HepG2 (cell line): ENCODE data around the gene RNF5. TPM values are rescaled to one million over a fixed set of nuclear protein-coding genes. Genes with fewer than 3 reads are reported as not detected.

ENCODE experiments used
- CAMTA2 ChIP-seq: sonication (generic); formaldehyde crosslinking; IDR thresholded peaks from 2 replicates; pipeline ENCODE4 v1.4.0; 2020; ENCODE audit warnings: mild to moderate bottlenecking, missing genetic modification reagents, borderline replicate concordance
- MTA1 ChIP-seq: sonication (generic); formaldehyde crosslinking; IDR thresholded peaks from 2 replicates; pipeline ENCODE4 v1.4.0; 2020; ENCODE audit warnings: missing genetic modification reagents, mild to moderate bottlenecking, borderline replicate concordance
- MZF1 ChIP-seq: sonication (generic); formaldehyde crosslinking; IDR thresholded peaks from 2 replicates; pipeline ENCODE4 v1.8.1; 2023; ENCODE audit warnings: mild to moderate bottlenecking, missing genetic modification reagents, borderline replicate concordance
- RFX5 ChIP-seq: IDR thresholded peaks from 2 replicates; pipeline ENCODE4 v1.6.1; 2011; ENCODE audit warnings: low read depth, low read length, improper control_type of control experiment
- ZBTB38 ChIP-seq: sonication (generic); formaldehyde crosslinking; IDR thresholded peaks from 2 replicates; pipeline ENCODE4 v1.5.1; 2020; ENCODE audit warnings: mild to moderate bottlenecking, missing genetic modification reagents
- ZNF230 ChIP-seq: sonication (generic); formaldehyde crosslinking; IDR thresholded peaks from 2 replicates; pipeline ENCODE4 v1.4.0; 2020; ENCODE audit warnings: mild to moderate bottlenecking, missing genetic modification reagents
- ZNF367 ChIP-seq: sonication (generic); formaldehyde crosslinking; IDR thresholded peaks from 2 replicates; pipeline ENCODE4 v1.4.0; 2020; ENCODE audit warnings: missing genetic modification reagents, borderline replicate concordance
- ZNF556 ChIP-seq: sonication (generic); formaldehyde crosslinking; IDR thresholded peaks from 2 replicates; pipeline ENCODE4 v1.4.0; 2020; ENCODE audit warnings: mild to moderate bottlenecking, missing genetic modification reagents, borderline replicate concordance
- ZNF883 ChIP-seq: sonication (generic); formaldehyde crosslinking; IDR thresholded peaks from 2 replicates; pipeline ENCODE4 v1.5.1; 2020; ENCODE audit warnings: mild to moderate bottlenecking, missing genetic modification reagents; ENCODE audit errors: not compliant biosample characterization
- ZNF891 ChIP-seq: sonication (generic); formaldehyde crosslinking; IDR thresholded peaks from 2 replicates; pipeline ENCODE4 v1.5.0; 2020; ENCODE audit warnings: mild to moderate bottlenecking, missing genetic modification reagents
- polyA plus RNA-seq, 8 experiments: library from polyadenylated mRNA; depleted of rRNA in 3 of 8; stranded (reverse) in 7 of 8; unstranded in 1 of 8; fragments of >200 nt; fragmentation: Illumina TruSeq in 4 of 8; extraction: Trizol in 4 of 8; gene quantifications; 2 replicates each; pipeline versions ENCODE4 v1.2.1 to v1.2.3, GENCODE V29; 2011 to 2016; ENCODE audit warnings: low read depth in 4 of 8, missing spikeins in 1 of 8, mixed read lengths in 1 of 8; ENCODE audit not compliant: insufficient read depth in 1 of 8
- total RNA-seq, 5 experiments: library from RNA; depleted of rRNA; stranded (reverse); fragments of >200 nt; fragmentation: Illumina TruSeq; extraction: Trizol; gene quantifications; 2 replicates each; pipeline ENCODE4 v1.2.3, GENCODE V29; 2016; ENCODE audit warnings: low read depth in 1 of 5
- TF ChIP-seq, protein P1 (sequence below): sonication (generic); formaldehyde crosslinking; IDR thresholded peaks from 2 replicates; pipeline ENCODE4 v1.4.0; 2020; ENCODE audit warnings: mild to moderate bottlenecking, missing genetic modification reagents
- TF ChIP-seq, protein P2 (sequence below): sonication (generic); formaldehyde crosslinking; IDR thresholded peaks from 2 replicates; pipeline ENCODE4 v1.4.0; 2020; ENCODE audit warnings: missing genetic modification reagents, mild to moderate bottlenecking, borderline replicate concordance
- TF ChIP-seq, protein P3 (sequence below): sonication (generic); formaldehyde crosslinking; IDR thresholded peaks from 2 replicates; pipeline ENCODE4 v1.5.0; 2020; ENCODE audit warnings: missing genetic modification reagents, mild to moderate bottlenecking, borderline replicate concordance

Gene RNF5
- total and polyA plus RNA-seq, 2 of the 13 experiments (the other 11 are each of a cell fraction or from before 2014, with no cell fraction given) = 98.0 to 131 TPM

DNA sequence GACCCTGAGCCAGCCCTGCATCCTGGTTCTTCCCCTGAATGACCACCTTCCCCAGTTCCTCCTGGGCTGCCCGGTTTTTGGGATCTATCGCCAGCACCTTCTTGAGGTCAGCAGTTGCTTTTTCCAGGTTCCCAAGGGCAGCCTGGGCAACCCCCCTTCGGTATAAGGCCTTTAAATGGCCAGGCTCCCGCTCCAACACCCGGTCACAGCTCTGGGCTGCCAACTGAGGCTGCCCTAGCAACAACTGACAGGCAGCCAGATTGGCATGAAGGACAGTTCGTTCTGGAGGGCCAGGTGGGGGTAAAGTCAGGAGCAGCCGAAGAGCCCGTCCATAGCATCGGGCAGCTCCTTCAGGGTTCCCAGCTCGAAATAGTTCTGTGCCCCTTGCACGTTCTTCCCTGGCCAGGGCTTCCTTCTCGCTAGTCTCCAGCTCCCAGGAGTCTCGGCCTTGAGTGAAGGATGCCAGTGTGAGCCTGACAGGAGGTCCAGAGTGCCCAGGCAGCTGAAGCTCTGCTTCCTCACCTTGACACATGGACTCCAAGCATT lies 49.4 kb upstream of the RNF5 start (continued):
- TF ChIP-seq RFX5 (peak; percentile 87), CAMTA2 (CRISPR knock-in tag) (0 out of 2 replicates have a peak, but pooled peaks have one; percentile 41), MZF1 (0 out of 2 replicates have a peak, but pooled peaks have one; percentile 21), ZBTB38 (CRISPR knock-in tag) (peak; percentile 76; the same call in 1 of the 2 replicates), ZNF367 (CRISPR knock-in tag) (no peak), ZNF883 (CRISPR knock-in tag) (peak; percentile 7), ZNF556 (CRISPR knock-in tag) (0 out of 2 replicates have a peak, but pooled peaks have one; percentile 5), ZNF891 (CRISPR knock-in tag) (peak; percentile 48; the same call in 1 of the 2 replicates), ZNF230 (CRISPR knock-in tag) (0 out of 2 replicates have a peak, but pooled peaks have one; percentile 28), MTA1 (CRISPR knock-in tag) (peak; percentile 42; the same call in 1 of the 2 replicates)
- TF ChIP-seq, protein P1, sequence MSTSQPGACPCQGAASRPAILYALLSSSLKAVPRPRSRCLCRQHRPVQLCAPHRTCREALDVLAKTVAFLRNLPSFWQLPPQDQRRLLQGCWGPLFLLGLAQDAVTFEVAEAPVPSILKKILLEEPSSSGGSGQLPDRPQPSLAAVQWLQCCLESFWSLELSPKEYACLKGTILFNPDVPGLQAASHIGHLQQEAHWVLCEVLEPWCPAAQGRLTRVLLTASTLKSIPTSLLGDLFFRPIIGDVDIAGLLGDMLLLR (CRISPR knock-in tag) = 0 out of 2 replicates have a peak, but pooled peaks have one; percentile 33
- TF ChIP-seq, protein P2, sequence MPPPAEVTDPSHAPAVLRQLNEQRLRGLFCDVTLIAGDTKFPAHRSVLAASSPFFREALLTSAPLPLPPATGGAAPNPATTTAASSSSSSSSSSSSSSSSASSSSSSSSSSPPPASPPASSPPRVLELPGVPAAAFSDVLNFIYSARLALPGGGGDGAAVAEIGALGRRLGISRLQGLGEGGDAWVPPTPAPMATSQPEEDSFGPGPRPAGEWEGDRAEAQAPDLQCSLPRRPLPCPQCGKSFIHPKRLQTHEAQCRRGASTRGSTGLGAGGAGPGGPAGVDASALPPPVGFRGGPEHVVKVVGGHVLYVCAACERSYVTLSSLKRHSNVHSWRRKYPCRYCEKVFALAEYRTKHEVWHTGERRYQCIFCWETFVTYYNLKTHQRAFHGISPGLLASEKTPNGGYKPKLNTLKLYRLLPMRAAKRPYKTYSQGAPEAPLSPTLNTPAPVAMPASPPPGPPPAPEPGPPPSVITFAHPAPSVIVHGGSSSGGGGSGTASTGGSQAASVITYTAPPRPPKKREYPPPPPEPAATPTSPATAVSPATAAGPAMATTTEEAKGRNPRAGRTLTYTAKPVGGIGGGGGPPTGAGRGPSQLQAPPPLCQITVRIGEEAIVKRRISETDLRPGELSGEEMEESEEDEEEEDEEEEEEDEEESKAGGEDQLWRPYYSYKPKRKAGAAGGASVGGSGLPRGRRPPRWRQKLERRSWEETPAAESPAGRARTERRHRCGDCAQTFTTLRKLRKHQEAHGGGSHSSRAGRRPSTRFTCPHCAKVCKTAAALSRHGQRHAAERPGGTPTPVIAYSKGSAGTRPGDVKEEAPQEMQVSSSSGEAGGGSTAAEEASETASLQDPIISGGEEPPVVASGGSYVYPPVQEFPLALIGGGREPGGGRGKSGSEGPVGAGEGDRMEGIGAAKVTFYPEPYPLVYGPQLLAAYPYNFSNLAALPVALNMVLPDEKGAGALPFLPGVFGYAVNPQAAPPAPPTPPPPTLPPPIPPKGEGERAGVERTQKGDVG (CRISPR knock-in tag) = peak; percentile 37; the same call in 1 of the 2 replicates
- TF ChIP-seq, protein P3, sequence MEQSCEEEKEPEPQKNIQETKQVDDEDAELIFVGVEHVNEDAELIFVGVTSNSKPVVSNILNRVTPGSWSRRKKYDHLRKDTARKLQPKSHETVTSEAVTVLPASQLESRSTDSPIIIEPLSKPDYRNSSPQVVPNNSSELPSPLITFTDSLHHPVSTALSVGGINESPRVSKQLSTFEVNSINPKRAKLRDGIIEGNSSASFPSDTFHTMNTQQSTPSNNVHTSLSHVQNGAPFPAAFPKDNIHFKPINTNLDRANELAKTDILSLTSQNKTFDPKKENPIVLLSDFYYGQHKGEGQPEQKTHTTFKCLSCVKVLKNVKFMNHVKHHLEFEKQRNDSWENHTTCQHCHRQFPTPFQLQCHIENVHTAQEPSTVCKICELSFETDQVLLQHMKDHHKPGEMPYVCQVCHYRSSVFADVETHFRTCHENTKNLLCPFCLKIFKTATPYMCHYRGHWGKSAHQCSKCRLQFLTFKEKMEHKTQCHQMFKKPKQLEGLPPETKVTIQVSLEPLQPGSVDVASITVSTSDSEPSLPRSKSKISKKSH (CRISPR knock-in tag) = peak; percentile 55; the same call in 1 of the 2 replicates
